ENCODE measurements around the gene LYSMD1. TPM values are rescaled to one million over a fixed set of nuclear protein-coding genes. Genes with fewer than 3 reads are reported as not detected.

LYSMD1 gene
- total and polyA plus RNA-seq, 2 donors (not counting 3 experiments of a cell fraction or from before 2014, with no cell fraction given), result 1.7 to 8.2 TPM

DNA sequence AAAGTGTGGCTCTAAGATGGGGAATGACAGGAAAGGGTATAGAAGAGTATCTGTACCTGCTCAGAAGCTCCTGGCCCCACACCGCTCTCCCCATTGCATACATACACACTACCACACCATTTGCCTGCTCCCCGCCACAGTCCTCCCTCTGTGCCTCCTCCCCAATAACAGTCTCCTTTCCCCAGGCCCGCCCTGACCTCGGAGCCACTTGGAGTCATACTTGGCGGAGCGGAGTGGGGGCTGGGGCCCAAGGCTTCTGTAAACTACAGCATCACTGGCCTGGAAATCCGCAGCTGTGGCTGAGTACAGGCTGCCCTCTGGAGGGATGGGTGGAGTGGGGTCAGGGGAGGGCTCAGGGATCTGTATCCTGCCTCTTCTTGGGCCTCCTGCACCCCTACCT lies 27.9 kb downstream of the LYSMD1 start:
- Histone ChIP-seq H3K79me2 (ENCODE audit: control insufficient read depth, insufficient read depth, low read length) (no peaks in the 10 kb centered on the region), H4K20me1 (replicated peaks; ENCODE audit: control insufficient read depth, extremely low read depth, insufficient read depth, low read length) (no peaks in the 10 kb centered on the region), H3K4me1 (ENCODE audit: control insufficient read depth, extremely low read depth, insufficient read depth, low read length) (no peaks in the 10 kb centered on the region), H3K27me3 (ENCODE audit: control insufficient read depth in 2 of 2, insufficient read depth in 2 of 2, low read length in 2 of 2) (no peaks in the 10 kb centered on the region), H3K9me1 (replicated peaks; ENCODE audit: control insufficient read depth, extremely low read depth, insufficient read depth, low read length) (no peaks in the 10 kb centered on the region), H3K36me3 (ENCODE audit: control insufficient read depth in 2 of 2, extremely low read depth in 1 of 2, insufficient read depth in 2 of 2, low read length in 2 of 2) (peaks cover 2 to 69% of the 10 kb centered on the region in 2 experiments), H3K9ac (replicated peaks; ENCODE audit: extremely low read depth, insufficient read depth, low read length) (no peak overlapping the region), H3K4me2 (ENCODE audit: insufficient read depth, low read length) (no peak overlapping the region), H3K9me3 (replicated peaks; ENCODE audit: control insufficient read depth, insufficient read depth, low read length) (no peaks in the 10 kb centered on the region), H3K27ac (ENCODE audit: insufficient read depth, low read depth, low read length) (no peak overlapping the region), H3K4me3 (replicated peaks in 1 of 3; ENCODE audit: insufficient read depth in 1 of 3, low read depth in 1 of 3, low read length in 3 of 3) (no peak overlapping the region), H2AFZ (ENCODE audit: low read depth, low read length) (no peak overlapping the region)
- FAIRE-seq (no peak), DNase-seq (ENCODE audit: low read depth, low spot score) (no peak)
- ChIA-PET POLR2A (no interaction called here), CTCF (interaction anchor here (1.0 to 1.2 kb wide), 2 partner anchors 8 to 38 kb away, joined by 3 read pairs; no protein-coding TSS in a partner anchor)
- intact Hi-C loops (cut with micrococcal nuclease) (no loop called here), dilution Hi-C loops (cut with MboI; ENCODE audit: extremely low pct_ligation_motif_present, low sequenced_read_pairs) (no loop called here)
- no TSS peak for BruUV-seq (replicated peaks)
- TF ChIP-seq MAX (IDR thresholded peaks at IDR 0.05; ENCODE audit: insufficient read depth, insufficient read length), result no peak
- no peak for TF ChIP-seq POLR2AphosphoS5 (IDR thresholded peaks at IDR 0.05; ENCODE audit: insufficient read depth, low read depth, low read length)

GRCh38 chr1:151135433-151136385 lies 30.0 kb downstream of the LYSMD1 start:
- ChIA-PET CTCF (interaction anchor here (0.6 to 6.6 kb wide), 5 partner anchors 14 to 44 kb away, joined by 3 to 53 read pairs (median 3); no protein-coding TSS in a partner anchor), POLR2A (no interaction called here)
- FAIRE-seq (no peak), DNase-seq (ENCODE audit: low read depth, low spot score) (no peak)
- dilution Hi-C loops (cut with MboI; ENCODE audit: extremely low pct_ligation_motif_present, low sequenced_read_pairs) (no loop called here), intact Hi-C loops (cut with micrococcal nuclease) (no loop called here)
- no peaks in the 10 kb centered on the region for H3K27me3 ChIP-seq (ENCODE audit: control insufficient read depth in 2 of 2, insufficient read depth in 2 of 2, low read length in 2 of 2)
- H3K27ac ChIP-seq (ENCODE audit: insufficient read depth, low read depth, low read length), result no peak overlapping the region
- no peak overlapping the region for H2AFZ ChIP-seq (ENCODE audit: low read depth, low read length)
- no peaks in the 10 kb centered on the region for H4K20me1 ChIP-seq (replicated peaks; ENCODE audit: control insufficient read depth, extremely low read depth, insufficient read depth, low read length)
- BruUV-seq (replicated peaks), result no TSS peak
- peaks cover 6% of the 10 kb centered on the region for H3K4me1 ChIP-seq (ENCODE audit: control insufficient read depth, extremely low read depth, insufficient read depth, low read length)
- no peak for TF ChIP-seq MAX (IDR thresholded peaks at IDR 0.05; ENCODE audit: insufficient read depth, insufficient read length)
- no peaks in the 10 kb centered on the region for H3K9me1 ChIP-seq (replicated peaks; ENCODE audit: control insufficient read depth, extremely low read depth, insufficient read depth, low read length)
- no peak overlapping the region for H3K9ac ChIP-seq (replicated peaks; ENCODE audit: extremely low read depth, insufficient read depth, low read length)
- H3K4me2 ChIP-seq (ENCODE audit: insufficient read depth, low read length), result no peak overlapping the region
- H3K36me3 ChIP-seq (ENCODE audit: control insufficient read depth in 2 of 2, extremely low read depth in 1 of 2, insufficient read depth in 2 of 2, low read length in 2 of 2), result peaks cover 2 to 62% of the 10 kb centered on the region in 2 experiments
- no peaks in the 10 kb centered on the region for H3K9me3 ChIP-seq (replicated peaks; ENCODE audit: control insufficient read depth, insufficient read depth, low read length)
- H3K79me2 ChIP-seq (ENCODE audit: control insufficient read depth, insufficient read depth, low read length), result no peaks in the 10 kb centered on the region
- H3K4me3 ChIP-seq (replicated peaks in 1 of 3; ENCODE audit: insufficient read depth in 1 of 3, low read depth in 1 of 3, low read length in 3 of 3), result no peak overlapping the region
